ENCODE results near the gene WRAP73. TPM values are rescaled to one million over a fixed set of nuclear protein-coding genes. Genes with fewer than 3 reads are reported as not detected.

The WRAP73 gene
- total RNA-seq, 1 experiment from 2014 or later, result 41.2 TPM

- POLR2A ChIA-PET (ENCODE audit: low non-redundant PET), result no interaction called here
- H3K27me3 ChIP-seq (replicated peaks; ENCODE audit: insufficient read depth, low read depth, low read length, poor library complexity), result no peaks in the 10 kb centered on the region
- H3K4me1 ChIP-seq (ENCODE audit: insufficient read depth, low read length, poor library complexity, severe bottlenecking), result peaks cover 8% of the 10 kb centered on the region
- H3K27ac ChIP-seq (ENCODE audit: low read depth, low read length, poor library complexity, severe bottlenecking), result no peak overlapping the region
- TF ChIP-seq CTCF (conservative IDR thresholded peaks at IDR 0.05; ENCODE audit: low read depth, low read length), result no peak
- DNase-seq (ENCODE audit: low spot score), result no peak
- CTCF ChIA-PET, result no interaction called here
- no TSS peak for BruUV-seq (replicated peaks)
- no peak overlapping the region for H3K4me3 ChIP-seq (ENCODE audit: low read depth, low read length, poor library complexity, severe bottlenecking)
- intact Hi-C loops (cut with micrococcal nuclease; ENCODE audit: unreplicated experiment), result no loop called here
- H3K9me3 ChIP-seq (ENCODE audit: low read depth, low read length, poor library complexity, severe bottlenecking), result no peaks in the 10 kb centered on the region
- no peaks in the 10 kb centered on the region for H3K36me3 ChIP-seq (ENCODE audit: insufficient read depth, low read length, poor library complexity, severe bottlenecking)
These were observed 41.7 kb upstream of the WRAP73 start for GRCh38 chr1:3691421-3692204.

- TF ChIP-seq CTCF (conservative IDR thresholded peaks at IDR 0.05; ENCODE audit: low read depth, low read length) (no peak), EZH2 (IDR thresholded peaks at IDR 0.05; ENCODE audit: borderline replicate concordance, low read depth, low read length, poor library complexity, severe bottlenecking) (no peak)
- BruUV-seq (replicated peaks), result no TSS peak
- intact Hi-C loops (cut with micrococcal nuclease; ENCODE audit: unreplicated experiment), result no loop called here
- peak; percentile 39 for DNase-seq (ENCODE audit: low spot score)
- H3K4me1 ChIP-seq (ENCODE audit: insufficient read depth, low read length, poor library complexity, severe bottlenecking), result peaks cover 8% of the 10 kb centered on the region
- H3K36me3 ChIP-seq (ENCODE audit: insufficient read depth, low read length, poor library complexity, severe bottlenecking), result no peaks in the 10 kb centered on the region
- POLR2A ChIA-PET (ENCODE audit: low non-redundant PET), result no interaction called here
- no peak overlapping the region for H3K27ac ChIP-seq (ENCODE audit: low read depth, low read length, poor library complexity, severe bottlenecking)
- H3K27me3 ChIP-seq (replicated peaks; ENCODE audit: insufficient read depth, low read depth, low read length, poor library complexity), result no peaks in the 10 kb centered on the region
- no peak overlapping the region for H3K4me3 ChIP-seq (ENCODE audit: low read depth, low read length, poor library complexity, severe bottlenecking)
- H3K9me3 ChIP-seq (ENCODE audit: low read depth, low read length, poor library complexity, severe bottlenecking), result no peaks in the 10 kb centered on the region
- CTCF ChIA-PET, result no interaction called here
These were observed 40.6 kb upstream of the WRAP73 start for GRCh38 chr1:3690282-3691065.

GRCh38 chr1:3689138-3689750 lies 39.3 kb upstream of the WRAP73 start:
- DNase-seq (ENCODE audit: low spot score), result no peak
- intact Hi-C loops (cut with micrococcal nuclease; ENCODE audit: unreplicated experiment), result no loop called here
- no peaks in the 10 kb centered on the region for H3K36me3 ChIP-seq (ENCODE audit: insufficient read depth, low read length, poor library complexity, severe bottlenecking)
- no peak for TF ChIP-seq CTCF (conservative IDR thresholded peaks at IDR 0.05; ENCODE audit: low read depth, low read length)
- TF ChIP-seq EZH2 (IDR thresholded peaks at IDR 0.05; ENCODE audit: borderline replicate concordance, low read depth, low read length, poor library complexity, severe bottlenecking), result no peak
- BruUV-seq (replicated peaks), result no TSS peak
- ChIA-PET POLR2A (ENCODE audit: low non-redundant PET) (no interaction called here), CTCF (no interaction called here)
- no peaks in the 10 kb centered on the region for H3K27me3 ChIP-seq (replicated peaks; ENCODE audit: insufficient read depth, low read depth, low read length, poor library complexity)
- peaks cover 8% of the 10 kb centered on the region for H3K4me1 ChIP-seq (ENCODE audit: insufficient read depth, low read length, poor library complexity, severe bottlenecking)
- no peak overlapping the region for H3K4me3 ChIP-seq (ENCODE audit: low read depth, low read length, poor library complexity, severe bottlenecking)
- peak overlapping the region; percentile 37 for H3K27ac ChIP-seq (ENCODE audit: low read depth, low read length, poor library complexity, severe bottlenecking)
- no peaks in the 10 kb centered on the region for H3K9me3 ChIP-seq (ENCODE audit: low read depth, low read length, poor library complexity, severe bottlenecking)
